GM08714 (cell line): ENCODE data around the gene NLRP2B.
"Not testable (repeated sequence)": the region's sequence is repeated elsewhere in the genome, so short reads cannot be mapped to it uniquely, and the experiment has no call there.

Experiments
- H3K4me3 ChIP-seq: fragments of 200-500 bp; sonication (Bioruptor generic); 2 replicates; pipeline ENCODE4 v1.5.1; 2014; ENCODE audit warnings: mild to moderate bottlenecking, low read length, inconsistent platforms
- ZNF274 ChIP-seq: IDR thresholded peaks from 2 replicates; pipeline ENCODE4 v1.6.1; 2012; ENCODE audit warnings: mild to moderate bottlenecking, low read depth, low read length

NLRP2B gene

DNA sequence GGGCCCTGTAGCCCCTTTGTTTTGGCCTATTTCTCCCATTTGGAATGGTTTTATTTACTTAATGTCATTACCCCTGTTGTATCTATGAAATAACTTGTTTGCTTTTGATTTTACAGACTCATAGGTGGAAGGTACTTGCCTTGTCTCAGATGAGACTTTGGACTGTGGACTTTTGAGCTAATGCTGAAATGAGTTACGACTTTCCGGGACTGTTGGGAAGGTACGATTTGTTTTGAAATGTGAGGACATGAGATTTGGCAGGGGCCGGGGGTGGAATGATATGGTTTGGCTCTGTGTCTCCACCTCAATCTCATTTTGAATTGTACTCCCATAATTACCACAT lies 39.4 kb downstream of the NLRP2B start:
- TF ChIP-seq ZNF274: no peak
- H3K4me3 ChIP-seq: no peak overlapping the region

DNA sequence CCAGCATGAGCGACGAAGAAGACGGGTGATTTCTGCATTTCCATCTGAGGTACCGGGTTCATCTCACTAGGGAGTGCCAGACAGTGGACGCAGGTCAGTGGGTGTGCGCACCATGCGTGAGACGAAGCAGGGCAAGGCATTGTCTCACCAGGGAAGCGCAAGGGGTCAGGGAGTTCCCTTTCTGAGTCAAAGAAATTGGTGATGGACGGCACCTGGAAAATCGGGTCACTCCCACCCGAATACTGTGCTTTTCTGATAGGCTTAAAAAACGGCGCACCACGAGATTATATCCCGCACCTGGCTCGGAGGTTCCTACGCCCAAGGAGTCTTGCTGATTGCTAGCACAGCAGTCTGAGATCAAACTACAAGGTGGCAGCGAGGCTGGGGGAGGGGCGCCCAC lies 50.6 kb downstream of the NLRP2B start:
- H3K4me3 ChIP-seq: not testable (repeated sequence)
